B cell (primary cell): ENCODE data around the gene FSD1.

Source experiments
- CTCF ChIP-seq: fragments of 200-600 bp; IDR thresholded peaks from one replicate; pipeline ENCODE4 v1.8.0; 2022; ENCODE audit warnings: antibody characterized with exemption, mild to moderate bottlenecking
- EZH2 ChIP-seq: IDR thresholded peaks from 2 replicates; pipeline ENCODE4 v1.6.1; 2012; ENCODE audit warnings: borderline replicate concordance, low read depth, mild to moderate bottlenecking, moderate library complexity, low read length; ENCODE audit not compliant: insufficient read depth, poor library complexity, severe bottlenecking

GRCh38 chr19:4279267-4279529 is 25.2 kb upstream of the FSD1 start:
- TF ChIP-seq CTCF, result no peak
- no peak for TF ChIP-seq EZH2
